GM19463 (cell line): ENCODE data around the gene HSD17B2.
"Not testable (repeated sequence)": the region's sequence is repeated elsewhere in the genome, so short reads cannot be mapped to it uniquely, and the experiment has no call there.

Experiments used
- ATAC-seq: cut with Tn5 transposase; IDR thresholded peaks from one replicate; pipeline ENCODE4 v1.9.1; 2021; ENCODE audit warnings: mild to moderate bottlenecking, moderate library complexity; ENCODE audit not compliant: unreplicated experiment

Gene HSD17B2

GRCh38 chr16:82034981-82035612 is at the start of gene HSD17B2:
TSS of gene HSD17B2 (plus strand) at chr16:82035253. CDS start at chr16:82035425, 172 bp downstream.
- ATAC-seq = no peak

GRCh38 chr16:81987121-81987520 is 47.9 kb upstream of the HSD17B2 start:
- ATAC-seq = no peak

- ATAC-seq = no peak
These were observed 47.3 kb upstream of the HSD17B2 start for GRCh38 chr16:81987706-81988105.

- no peak for ATAC-seq
These were observed 42.2 kb upstream of the HSD17B2 start for GRCh38 chr16:81992859-81993258.

GRCh38 chr16:81994485-81994884 is 40.6 kb upstream of the HSD17B2 start:
- no peak for ATAC-seq

GRCh38 chr16:81995651-81996050 is 39.4 kb upstream of the HSD17B2 start:
- ATAC-seq = no peak

GRCh38 chr16:81996664-81997509 is 38.2 kb upstream of the HSD17B2 start:
- ATAC-seq = no peak

GRCh38 chr16:81997738-81998137 is 37.3 kb upstream of the HSD17B2 start:
- no peak for ATAC-seq

- no peak for ATAC-seq
These were observed 32.2 kb upstream of the HSD17B2 start for GRCh38 chr16:82002831-82003230.

- no peak for ATAC-seq
These were observed 30.5 kb upstream of the HSD17B2 start for GRCh38 chr16:82004601-82005000.

GRCh38 chr16:82005027-82005830 is 29.8 kb upstream of the HSD17B2 start:
- ATAC-seq = no peak

- no peak for ATAC-seq
These were observed 29.0 kb upstream of the HSD17B2 start for GRCh38 chr16:82006036-82006435.

GRCh38 chr16:82007189-82007588 is 27.9 kb upstream of the HSD17B2 start:
- ATAC-seq = no peak

- ATAC-seq = no peak
These were observed 26.0 kb upstream of the HSD17B2 start for GRCh38 chr16:82008957-82009592.

GRCh38 chr16:82009789-82010188 is 25.3 kb upstream of the HSD17B2 start:
- ATAC-seq = not testable (repeated sequence)

- ATAC-seq = no peak
These were observed 24.4 kb upstream of the HSD17B2 start for GRCh38 chr16:82010649-82011048.

- peak; percentile 98 for ATAC-seq
These were observed 23.8 kb upstream of the HSD17B2 start, which contains the start of gene SDR42E1 for GRCh38 chr16:82011199-82011641. TSS of gene SDR42E1 (minus strand) at chr16:82011470. CDS start at chr16:82000858, 10,612 bp downstream.

GRCh38 chr16:82013139-82013538 is 21.9 kb upstream of the HSD17B2 start:
- no peak for ATAC-seq

GRCh38 chr16:82016263-82016662 is 18.8 kb upstream of the HSD17B2 start:
- no peak for ATAC-seq

GRCh38 chr16:82016964-82017363 is 18.1 kb upstream of the HSD17B2 start:
- ATAC-seq = no peak
